Left ventricle myocardium superior (tissue), 1 donor: Measurements from ENCODE around the gene SYNE1. TPM values are rescaled to one million over a fixed set of nuclear protein-coding genes. Genes with fewer than 3 reads are reported as not detected.
"Not testable (repeated sequence)": the region's sequence is repeated elsewhere in the genome, so short reads cannot be mapped to it uniquely, and the experiment has no call there.

Experiments used
- ATAC-seq: fragments of 200-7000 bp; cut with Tn5 transposase; one replicate; pipeline ENCODE4 v1.9.1; 2020; ENCODE audit warnings: mild to moderate bottlenecking, moderate library complexity
- DNase-seq: peaks from one replicate; pipeline ENCODE4 v3.0.0-alpha.2; 2020
- intact Hi-C: fragments of 100-400 bp; cut with micrococcal nuclease; formaldehyde crosslinking; loops from one replicate; pipeline ENCODE4 v1.11.0; 2022
- total RNA-seq: library from RNA; stranded (reverse); fragmentation: NEBNext Ultra II Directional; extraction: Animal tissue kit (Norgen Biotek cat#: 25700); gene quantifications from one replicate; pipeline ENCODE4 v1.2.1, GENCODE V29; 2021
- donor health status: DM: no; HTN: yes; CAD: no; lungs with severe emphysema.

SYNE1 gene
- total RNA-seq, 1 donor from 2014 or later = 80.8 TPM

GRCh38 chr6:152356662-152357061 is 280.5 kb downstream of the SYNE1 start:
- intact Hi-C loops = no loop called here
- no peak for DNase-seq

GRCh38 chr6:152356016-152356415 is 281.1 kb downstream of the SYNE1 start:
- no peak for ATAC-seq
- intact Hi-C loops = no loop called here

More at GRCh38 chr6:152356662-152357061, 280.5 kb downstream of the SYNE1 start:
- ATAC-seq = peak; percentile 58

GRCh38 chr6:152355166-152355565 is 282.0 kb downstream of the SYNE1 start:
- DNase-seq = no peak
- intact Hi-C loops = no loop called here
- ATAC-seq = no peak

More at GRCh38 chr6:152356016-152356415, 281.1 kb downstream of the SYNE1 start:
- no peak for DNase-seq

- peak; percentile 40 for ATAC-seq
- no peak for DNase-seq
- intact Hi-C loops = no loop called here
Observed at GRCh38 chr6:152353440-152353839, 283.7 kb downstream of the SYNE1 start.

GRCh38 chr6:152351742-152352141 is 285.4 kb downstream of the SYNE1 start:
- ATAC-seq (peak; percentile 53), DNase-seq (no peak)
- intact Hi-C loops = no loop called here

- intact Hi-C loops = no loop called here
- no peak for DNase-seq
- ATAC-seq = peak; percentile 90
Observed at GRCh38 chr6:152351110-152351509, 286.1 kb downstream of the SYNE1 start.

GRCh38 chr6:152348116-152348515 is 289.0 kb downstream of the SYNE1 start:
- DNase-seq (no peak), ATAC-seq (no peak)
- intact Hi-C loops = no loop called here

- intact Hi-C loops = no loop called here
- DNase-seq (peak; percentile 60), ATAC-seq (peak; percentile 94)
Observed at GRCh38 chr6:152343735-152344360, 293.3 kb downstream of the SYNE1 start.

GRCh38 chr6:152341596-152341995 is 295.6 kb downstream of the SYNE1 start:
- intact Hi-C loops = no loop called here
- no peak for DNase-seq
- no peak for ATAC-seq

- ATAC-seq (peak; percentile 79), DNase-seq (peak; percentile 76)
- intact Hi-C loops = loop anchor here (10.0 kb wide), 1 partner anchor 204 kb away; no protein-coding TSS in a partner anchor
Observed at GRCh38 chr6:152338335-152339125, 298.6 kb downstream of the SYNE1 start.

- intact Hi-C loops = loop anchor here (10.0 kb wide), 1 partner anchor 200 kb away; no protein-coding TSS in a partner anchor
- no peak for ATAC-seq
- DNase-seq = no peak
Observed at GRCh38 chr6:152334555-152334954, 302.6 kb downstream of the SYNE1 start.

GRCh38 chr6:152330961-152331360 is 306.2 kb downstream of the SYNE1 start:
- peak; percentile 13 for ATAC-seq
- DNase-seq = no peak
- intact Hi-C loops = loop anchor here (10.0 kb wide), 1 partner anchor 196 kb away; no protein-coding TSS in a partner anchor

- intact Hi-C loops = loop anchor here (10.0 kb wide), 1 partner anchor 195 kb away; no protein-coding TSS in a partner anchor
- peak; percentile 21 for ATAC-seq
Observed at GRCh38 chr6:152329638-152330448, 307.3 kb downstream of the SYNE1 start.

GRCh38 chr6:152328200-152328599 is 309.0 kb downstream of the SYNE1 start:
- DNase-seq, intact Hi-C loops, ATAC-seq: not testable (repeated sequence)

More at GRCh38 chr6:152329638-152330448, 307.3 kb downstream of the SYNE1 start:
- DNase-seq = no peak

- no peak for DNase-seq
- intact Hi-C loops = no loop called here
- ATAC-seq = no peak
Observed at GRCh38 chr6:152323376-152323775, 313.8 kb downstream of the SYNE1 start.

- DNase-seq (no peak), ATAC-seq (peak; percentile 62)
- intact Hi-C loops = no loop called here
Observed at GRCh38 chr6:152318278-152318677, 318.9 kb downstream of the SYNE1 start.

GRCh38 chr6:152316024-152316423 is 321.1 kb downstream of the SYNE1 start:
- intact Hi-C loops = no loop called here
- peak; percentile 76 for ATAC-seq
- DNase-seq = peak; percentile 53

- no peak for ATAC-seq
- no peak for DNase-seq
- intact Hi-C loops = no loop called here
Observed at GRCh38 chr6:152314483-152314832, 322.7 kb downstream of the SYNE1 start.
